Measurements from ENCODE around the gene TANC1. TPM values are rescaled to one million over a fixed set of nuclear protein-coding genes. Genes with fewer than 3 reads are reported as not detected.
A peak's percentile ranks its signal among the peaks of the same experiment; 100 is the strongest.
"Not testable (repeated sequence)": the region's sequence is repeated elsewhere in the genome, so short reads cannot be mapped to it uniquely, and the experiment has no call there.

Gene TANC1
- total RNA-seq, 1 experiment from 2014 or later = 26.5 TPM

DNA sequence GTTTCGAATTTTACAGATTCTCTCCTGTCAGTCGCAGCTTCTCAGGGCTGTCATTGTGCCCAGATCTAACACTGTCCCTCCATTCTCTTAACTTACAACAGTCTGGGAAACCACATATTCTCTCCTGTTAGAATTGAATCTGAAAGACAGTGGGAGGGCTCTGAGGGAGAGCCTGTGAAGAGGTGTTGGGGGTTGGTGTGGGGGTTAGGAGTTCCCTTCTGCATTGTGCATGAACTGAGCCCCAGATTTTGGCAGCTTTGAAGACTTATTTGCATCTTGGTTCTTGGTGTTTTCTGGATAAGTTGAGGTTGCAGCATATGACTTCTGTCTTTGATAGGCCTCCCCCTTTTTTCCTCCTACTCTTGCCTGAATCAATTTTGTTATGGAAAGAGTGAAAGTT lies 64.1 kb downstream of the TANC1 start:
- Histone ChIP-seq H3K27me3 (replicated peaks) (no peaks in the 10 kb centered on the region), H3K4me1 (replicated peaks) (peaks cover 39% of the 10 kb centered on the region), H3K36me3 (no peaks in the 10 kb centered on the region), H3K27ac (no peak overlapping the region), H3K4me3 (no peak overlapping the region), H3K9me3 (replicated peaks) (no peaks in the 10 kb centered on the region)
- DNase-seq (ENCODE audit: low read depth in 1 of 2, low spot score in 2 of 2) = no peak

DNA sequence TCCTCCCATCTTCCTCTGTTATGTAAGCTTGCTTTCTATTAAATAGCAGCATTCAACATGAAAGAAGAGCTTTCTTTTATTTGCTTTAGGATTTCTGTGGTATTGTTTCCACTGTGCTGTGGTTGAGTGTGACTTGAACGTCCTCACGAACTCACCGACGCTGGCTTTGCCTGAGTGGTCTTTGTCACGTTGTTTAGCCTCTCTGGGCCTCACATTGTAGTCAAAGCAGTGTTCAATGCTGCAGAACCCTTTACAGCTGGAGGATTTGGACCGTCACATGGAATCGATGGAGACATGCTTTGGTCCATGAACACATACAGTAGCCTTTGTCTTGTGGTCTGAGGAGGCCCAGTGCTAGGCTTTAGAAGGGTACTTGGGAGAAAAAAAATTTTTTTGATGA lies 66.3 kb downstream of the TANC1 start:
- DNase-seq (ENCODE audit: low read depth in 1 of 2, low spot score in 2 of 2) = peak; percentile 50 to 54
- no peak overlapping the region for H3K27ac ChIP-seq
- peaks cover 36% of the 10 kb centered on the region for H3K4me1 ChIP-seq (replicated peaks)
- no peaks in the 10 kb centered on the region for H3K36me3 ChIP-seq
- no peaks in the 10 kb centered on the region for H3K27me3 ChIP-seq (replicated peaks)
- no peaks in the 10 kb centered on the region for H3K9me3 ChIP-seq (replicated peaks)
- no peak overlapping the region for H3K4me3 ChIP-seq

DNA sequence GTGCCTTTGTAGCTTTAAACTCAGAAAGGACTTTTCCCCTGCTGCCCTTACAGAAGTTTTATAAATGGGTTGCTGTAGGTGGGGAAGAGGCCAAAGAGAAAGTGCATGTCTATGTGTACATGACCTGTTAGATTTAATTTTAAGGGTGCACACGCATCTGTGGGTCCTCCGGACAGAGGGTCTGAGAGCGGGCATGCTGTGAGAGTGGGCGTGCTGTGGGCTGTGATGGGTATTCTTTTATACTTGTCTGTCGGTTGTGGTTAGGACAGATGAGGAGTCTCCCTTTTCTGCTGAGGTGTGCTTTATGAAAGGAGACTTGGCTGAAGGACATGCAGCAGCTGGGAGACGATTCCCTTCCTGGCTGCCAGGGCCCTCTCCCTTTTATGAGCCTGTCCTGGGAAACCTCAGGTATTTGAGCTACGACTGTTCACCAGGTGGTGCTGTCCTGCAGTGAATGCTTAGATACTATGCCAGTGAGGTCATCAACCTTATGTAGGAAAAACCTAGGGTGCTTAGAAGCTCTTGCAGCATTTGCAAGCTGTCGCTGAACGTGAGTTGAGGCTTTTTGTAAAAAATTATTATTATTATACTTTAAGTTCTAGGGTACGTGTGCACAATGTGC lies 67.5 kb downstream of the TANC1 start:
- no peak for DNase-seq (ENCODE audit: low read depth in 1 of 2, low spot score in 2 of 2)
- H3K9me3 ChIP-seq (replicated peaks) = no peaks in the 10 kb centered on the region
- no peaks in the 10 kb centered on the region for H3K27me3 ChIP-seq (replicated peaks)
- H3K4me3 ChIP-seq = no peak overlapping the region
- H3K36me3 ChIP-seq = 0 out of 2 replicates have a peak, but pooled peaks cover 2% of the 10 kb centered on the region
- H3K4me1 ChIP-seq (replicated peaks) = peaks cover 24% of the 10 kb centered on the region
- no peak overlapping the region for H3K27ac ChIP-seq

DNA sequence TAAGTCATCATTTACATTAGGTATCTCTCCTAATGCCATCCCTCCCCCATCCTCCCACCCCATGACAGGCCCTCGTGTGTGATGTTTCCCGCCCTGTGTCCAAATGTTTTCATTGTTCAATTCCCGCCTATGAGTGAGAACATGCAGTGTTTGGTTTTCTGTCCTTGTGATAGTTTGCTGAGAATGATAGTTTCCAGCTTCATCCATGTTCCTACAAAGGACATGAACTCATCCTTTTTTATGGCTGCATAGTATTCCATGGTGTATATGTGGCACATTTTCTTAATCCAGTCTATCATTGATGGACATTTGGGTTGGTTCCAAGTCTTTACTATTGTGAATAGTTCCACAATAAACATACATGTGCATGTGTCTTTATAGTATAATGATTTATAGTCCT lies 68.0 kb downstream of the TANC1 start:
- not testable (repeated sequence) for H3K9me3 ChIP-seq (replicated peaks); H3K36me3 ChIP-seq; H3K4me3 ChIP-seq; H3K27me3 ChIP-seq (replicated peaks); DNase-seq (ENCODE audit: low read depth in 1 of 2, low spot score in 2 of 2); H3K27ac ChIP-seq
- H3K4me1 ChIP-seq (replicated peaks) = peaks cover 18% of the 10 kb centered on the region

DNA sequence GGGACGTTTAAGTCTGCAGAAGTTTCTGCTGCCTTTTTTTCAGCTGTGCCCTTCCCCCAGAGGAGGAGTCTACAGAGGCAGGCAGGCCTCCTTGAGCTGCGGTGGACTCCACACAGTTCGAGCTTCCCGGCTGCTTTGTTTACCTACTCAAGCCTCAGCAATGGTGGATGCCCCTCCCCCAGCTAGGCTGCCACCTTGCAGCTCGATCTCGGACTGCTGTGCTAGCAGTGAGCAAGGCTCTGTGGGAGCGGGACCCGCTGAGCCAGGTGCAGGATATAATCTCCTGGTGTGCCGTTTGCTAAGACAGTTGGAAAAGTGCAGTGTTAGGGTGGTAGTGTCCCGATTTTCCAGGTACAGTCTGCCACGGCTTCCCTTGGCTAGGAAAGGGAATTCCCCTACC lies 72.9 kb downstream of the TANC1 start:
- H3K9me3 ChIP-seq (replicated peaks); H3K27me3 ChIP-seq (replicated peaks); H3K4me3 ChIP-seq; DNase-seq (ENCODE audit: low read depth in 1 of 2, low spot score in 2 of 2); H3K27ac ChIP-seq; H3K36me3 ChIP-seq: not testable (repeated sequence)
- peaks cover 16% of the 10 kb centered on the region for H3K4me1 ChIP-seq (replicated peaks)

DNA sequence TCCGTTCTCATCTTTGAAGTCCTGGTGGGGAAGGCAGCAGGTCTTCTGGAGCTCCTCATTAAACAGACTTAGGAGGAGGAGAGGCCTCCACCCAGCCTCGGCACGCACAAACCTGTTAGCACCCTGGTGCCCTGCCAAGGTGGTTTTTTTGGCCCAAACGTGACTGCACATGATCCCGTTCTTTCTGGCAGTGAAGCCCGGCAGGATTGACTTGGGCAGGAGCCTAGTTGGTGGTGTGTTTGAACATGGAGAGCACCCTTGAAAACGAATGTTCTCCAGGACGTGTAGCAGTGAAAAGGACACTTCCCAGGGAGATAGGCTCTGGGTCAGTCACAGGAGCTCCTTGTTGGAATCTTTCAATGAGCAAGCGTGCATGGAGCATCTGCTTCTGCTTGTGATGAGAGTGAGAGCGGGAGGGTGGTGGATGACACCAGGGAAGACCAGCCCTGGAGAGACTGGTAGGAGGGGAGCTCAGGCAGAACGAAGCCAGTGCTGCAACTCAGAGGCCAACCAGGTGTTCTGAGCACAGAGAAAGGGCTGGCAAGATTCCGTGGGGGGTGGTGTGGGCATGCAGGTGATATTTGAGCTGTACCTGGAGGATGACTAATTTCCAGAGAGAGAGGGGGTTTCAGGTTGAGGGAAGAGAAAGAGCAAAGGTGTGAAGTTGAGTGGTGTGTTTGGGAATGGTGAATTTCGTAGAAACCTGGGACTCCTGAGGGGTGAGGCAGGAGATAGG lies 73.8 kb downstream of the TANC1 start:
- H3K4me1 ChIP-seq (replicated peaks) = peaks cover 26% of the 10 kb centered on the region
- H3K4me3 ChIP-seq = no peak overlapping the region
- no peaks in the 10 kb centered on the region for H3K9me3 ChIP-seq (replicated peaks)
- H3K27ac ChIP-seq = no peak overlapping the region
- H3K27me3 ChIP-seq (replicated peaks) = no peaks in the 10 kb centered on the region
- 0 out of 2 replicates have a peak, but pooled peaks cover 5% of the 10 kb centered on the region for H3K36me3 ChIP-seq
- no peak for DNase-seq (ENCODE audit: low read depth in 1 of 2, low spot score in 2 of 2)

DNA sequence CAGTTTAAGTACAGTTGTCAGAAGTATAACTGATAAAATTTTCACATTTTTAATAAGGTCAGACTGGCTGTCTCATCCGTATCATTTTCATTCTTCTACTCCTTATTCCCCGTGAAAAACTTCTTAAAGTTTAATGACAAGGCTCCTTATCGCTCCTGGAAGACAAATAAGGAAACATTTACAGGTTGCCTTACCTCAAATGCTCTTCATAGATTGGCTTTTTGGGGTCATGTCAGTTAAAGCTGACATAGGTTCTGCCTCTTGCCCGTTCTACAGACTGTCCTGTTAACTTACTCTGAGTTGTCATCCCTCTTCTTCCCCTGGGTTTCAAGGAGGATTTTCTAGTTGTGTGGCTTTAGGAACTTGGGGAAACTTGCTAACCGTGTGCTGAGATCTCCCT lies 75.3 kb downstream of the TANC1 start:
- H3K9me3 ChIP-seq (replicated peaks) = no peaks in the 10 kb centered on the region
- H3K27me3 ChIP-seq (replicated peaks) = no peaks in the 10 kb centered on the region
- DNase-seq (ENCODE audit: low read depth in 1 of 2, low spot score in 2 of 2) = no peak
- H3K4me3 ChIP-seq = no peak overlapping the region
- 0 out of 2 replicates have a peak, but pooled peaks cover 5% of the 10 kb centered on the region for H3K36me3 ChIP-seq
- no peak overlapping the region for H3K27ac ChIP-seq
- H3K4me1 ChIP-seq (replicated peaks) = peaks cover 40% of the 10 kb centered on the region

DNA sequence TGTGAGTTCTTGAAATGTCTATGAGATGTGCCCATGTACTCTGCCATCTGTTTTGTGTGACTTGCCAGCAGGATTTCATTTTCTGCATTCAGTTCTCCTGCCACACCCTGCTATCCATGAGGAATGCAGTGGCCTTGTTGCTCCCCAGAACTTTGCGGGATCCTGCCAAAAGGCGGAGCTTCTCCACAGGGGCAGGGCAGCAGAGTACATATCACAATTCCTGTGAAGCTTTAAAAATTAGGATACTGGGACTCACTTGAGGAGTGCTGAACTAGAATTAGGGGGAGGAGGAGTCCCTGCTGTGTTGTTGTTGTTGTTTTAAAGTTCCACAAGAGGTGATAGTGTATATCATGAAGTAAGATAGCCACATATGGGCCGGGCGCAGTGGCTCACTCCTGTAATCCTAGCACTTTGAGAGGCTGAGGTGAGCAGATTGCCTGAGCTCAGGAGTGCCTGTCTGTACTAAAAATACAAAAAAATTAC lies 76.4 kb downstream of the TANC1 start:
- Histone ChIP-seq H3K9me3 (replicated peaks) (no peaks in the 10 kb centered on the region), H3K36me3 (0 out of 2 replicates have a peak, but pooled peaks cover 5% of the 10 kb centered on the region), H3K27ac (no peak overlapping the region), H3K4me1 (replicated peaks) (peaks cover 52% of the 10 kb centered on the region), H3K4me3 (no peak overlapping the region), H3K27me3 (replicated peaks) (no peaks in the 10 kb centered on the region)
- no peak for DNase-seq (ENCODE audit: low read depth in 1 of 2, low spot score in 2 of 2)

DNA sequence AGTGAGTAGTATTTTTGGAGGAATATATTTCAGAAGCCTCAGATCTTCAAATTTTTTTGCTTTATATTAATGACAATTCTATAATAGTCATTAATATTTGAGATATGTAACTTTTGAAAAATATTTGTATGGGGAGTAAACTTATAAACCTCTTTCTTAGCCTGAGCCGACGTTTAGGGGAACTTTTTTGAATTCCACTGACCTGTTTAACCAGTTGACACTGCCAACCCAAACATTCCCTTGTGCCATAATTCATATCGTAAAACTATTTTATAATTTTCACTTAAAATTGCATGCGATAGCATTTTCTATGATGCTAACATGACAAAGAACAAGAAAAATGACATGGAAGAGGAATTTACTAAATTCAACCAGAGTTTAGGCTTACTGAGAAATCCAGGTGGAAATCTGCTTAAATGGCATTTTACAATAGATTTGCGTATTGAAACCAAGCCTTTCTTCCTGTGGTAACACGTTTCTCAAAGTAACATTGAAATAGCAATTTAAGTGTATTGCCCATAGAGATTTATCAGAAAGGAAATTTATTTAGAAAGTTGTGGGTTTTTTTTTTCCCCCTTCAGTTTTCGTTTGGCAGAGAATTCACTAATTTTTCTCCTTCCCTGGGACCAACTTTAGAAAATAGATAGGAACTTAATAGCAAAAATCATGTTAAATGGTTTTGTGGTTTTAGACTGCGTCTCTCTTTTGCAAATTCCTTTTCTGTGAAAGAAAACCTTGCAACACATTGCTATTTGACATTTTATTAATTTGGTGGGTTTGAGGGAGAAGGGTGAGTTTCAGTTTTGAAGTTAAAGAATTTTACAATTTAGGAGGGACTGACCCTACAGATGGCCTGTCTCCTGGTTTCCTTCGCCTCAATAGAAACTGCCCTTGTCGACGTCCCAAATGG lies 77.4 kb downstream of the TANC1 start:
- H3K4me1 ChIP-seq (replicated peaks) = peaks cover 58% of the 10 kb centered on the region
- no peaks in the 10 kb centered on the region for H3K27me3 ChIP-seq (replicated peaks)
- 0 out of 2 replicates have a peak, but pooled peaks cover 3% of the 10 kb centered on the region for H3K36me3 ChIP-seq
- H3K4me3 ChIP-seq = no peak overlapping the region
- H3K27ac ChIP-seq = 0 out of 2 replicates have a peak overlapping the region, but pooled peaks have one; percentile 33
- DNase-seq (ENCODE audit: low read depth in 1 of 2, low spot score in 2 of 2) = no peak
- no peaks in the 10 kb centered on the region for H3K9me3 ChIP-seq (replicated peaks)

DNA sequence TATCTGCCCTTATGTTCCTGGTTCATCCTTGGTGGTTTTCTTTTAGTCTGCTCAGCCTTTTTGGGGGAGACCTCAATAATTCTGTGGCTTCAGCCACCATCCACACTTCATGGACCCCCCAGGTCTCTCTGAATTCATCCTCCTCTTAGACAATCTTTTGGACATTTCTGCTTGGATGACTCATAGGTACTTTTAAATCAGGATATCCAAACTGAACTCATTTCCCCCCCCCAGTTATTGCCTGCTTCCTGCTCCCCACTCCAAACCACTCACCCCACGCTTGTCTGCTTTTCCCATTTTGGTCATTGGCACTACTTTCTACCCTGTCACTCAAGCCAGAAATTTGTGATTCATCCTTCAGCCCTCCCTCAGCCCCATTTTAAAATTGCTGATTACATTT lies 78.5 kb downstream of the TANC1 start:
- peak overlapping the region; percentile 33 for H3K27ac ChIP-seq

DNA sequence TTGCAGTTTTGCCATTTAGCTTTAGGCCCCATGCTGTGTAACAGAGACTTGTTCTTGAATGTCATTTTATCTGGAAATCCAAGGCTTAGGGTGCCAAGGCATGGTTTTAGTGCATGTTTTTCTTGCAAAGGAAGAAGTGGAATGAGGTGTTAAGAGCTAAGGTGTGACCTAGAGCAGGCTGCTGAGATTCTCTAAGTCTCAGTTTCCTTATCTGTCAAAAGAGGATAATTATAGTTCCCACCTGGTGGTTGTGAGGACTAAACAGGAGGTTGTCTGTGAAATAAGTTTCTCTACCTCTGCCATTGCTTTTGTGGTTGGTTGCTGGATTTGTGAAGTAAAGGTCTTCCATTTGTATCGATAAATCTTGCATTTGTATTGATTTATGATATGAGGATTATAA lies 82.0 kb downstream of the TANC1 start:
- H3K36me3 ChIP-seq = no peaks in the 10 kb centered on the region
- peaks cover 87% of the 10 kb centered on the region for H3K4me1 ChIP-seq (replicated peaks)
- no peaks in the 10 kb centered on the region for H3K27me3 ChIP-seq (replicated peaks)
- DNase-seq (ENCODE audit: low read depth in 1 of 2, low spot score in 2 of 2) = no peak
- H3K4me3 ChIP-seq = no peak overlapping the region
- H3K27ac ChIP-seq = no peak overlapping the region
- H3K9me3 ChIP-seq (replicated peaks) = no peaks in the 10 kb centered on the region

More for the DNA sequence above, 78.5 kb downstream of the TANC1 start:
- Histone ChIP-seq H3K9me3 (replicated peaks) (no peaks in the 10 kb centered on the region), H3K27me3 (replicated peaks) (no peaks in the 10 kb centered on the region), H3K4me3 (no peak overlapping the region), H3K4me1 (replicated peaks) (peaks cover 70% of the 10 kb centered on the region), H3K36me3 (no peaks in the 10 kb centered on the region)
- DNase-seq (ENCODE audit: low read depth in 1 of 2, low spot score in 2 of 2) = peak; percentile 74 to 83

DNA sequence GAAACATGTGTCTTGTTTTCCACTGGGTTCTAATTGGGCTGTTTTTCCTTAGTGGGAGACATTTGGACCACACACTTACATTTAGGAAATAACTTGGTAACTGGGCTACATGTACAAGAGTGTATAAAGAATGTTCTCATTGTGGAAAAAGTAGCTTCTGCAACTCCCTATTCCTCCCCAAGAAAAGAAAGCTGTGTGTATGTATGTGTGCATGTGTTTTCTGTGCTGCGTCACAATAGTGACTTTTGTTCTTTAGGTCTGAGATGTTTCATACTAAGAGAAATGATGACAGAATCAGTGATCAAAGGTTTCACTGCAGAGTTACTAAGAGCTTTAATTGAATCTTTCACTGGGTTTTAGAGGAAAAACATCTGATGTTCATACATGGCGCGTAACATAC lies 82.7 kb downstream of the TANC1 start:
- Histone ChIP-seq H3K9me3 (replicated peaks) (no peaks in the 10 kb centered on the region), H3K27me3 (replicated peaks) (no peaks in the 10 kb centered on the region), H3K4me1 (replicated peaks) (peaks cover 83% of the 10 kb centered on the region), H3K27ac (no peak overlapping the region), H3K36me3 (no peaks in the 10 kb centered on the region), H3K4me3 (no peak overlapping the region)
- DNase-seq (ENCODE audit: low read depth in 1 of 2, low spot score in 2 of 2) = no peak

DNA sequence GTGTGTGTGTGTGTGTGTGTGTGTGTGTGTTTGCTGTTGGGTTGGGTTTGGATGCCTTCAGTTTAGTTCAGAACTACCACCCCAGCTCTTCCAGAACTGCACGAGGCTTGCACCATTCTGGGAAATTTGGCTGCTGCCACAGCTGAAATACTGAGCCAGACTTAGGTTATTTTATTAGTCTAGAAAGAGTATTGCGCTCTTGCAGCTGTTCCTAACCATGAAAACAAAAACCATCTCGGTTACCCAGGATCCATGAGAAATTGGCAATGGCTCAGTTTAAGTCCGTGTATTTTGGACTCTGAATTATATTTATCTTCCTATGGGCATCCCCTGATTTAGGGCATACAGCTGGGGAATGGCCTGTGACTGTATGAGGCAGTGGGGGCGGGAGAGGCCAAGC lies 83.2 kb downstream of the TANC1 start:
- no peaks in the 10 kb centered on the region for H3K36me3 ChIP-seq
- no peaks in the 10 kb centered on the region for H3K9me3 ChIP-seq (replicated peaks)
- peaks cover 78% of the 10 kb centered on the region for H3K4me1 ChIP-seq (replicated peaks)
- H3K27ac ChIP-seq = 0 out of 2 replicates have a peak overlapping the region, but pooled peaks have one; percentile 60
- no peaks in the 10 kb centered on the region for H3K27me3 ChIP-seq (replicated peaks)
- no peak overlapping the region for H3K4me3 ChIP-seq
- DNase-seq (ENCODE audit: low read depth in 1 of 2, low spot score in 2 of 2) = no peak

All from SJSA1 (cell line).